HepG2 (cell line): ENCODE results near the gene PSORS1C2. TPM values are rescaled to one million over a fixed set of nuclear protein-coding genes. Genes with fewer than 3 reads are reported as not detected.

ENCODE experiments used
- ATAC-seq: fragments of 200-7000 bp; cut with Tn5 transposase; 3 replicates; pipeline ENCODE4 v1.9.1; 2020; ENCODE audit warnings: mild to moderate bottlenecking, moderate library complexity
- BruUV-seq: library from RNA; stranded (reverse); fragments of 400-500 nt; replicated peaks from 2 replicates; lab custom pipeline; 2021; lab: Mats Ljungman, UMichigan
- CTCF ChIA-PET: fragments of 300-600 bp; formaldehyde crosslinking; extraction: SDS; loops from one replicate; lab custom pipeline; 2021; ENCODE audit warnings: low total read pairs, inconsistent platforms, low intra/inter-chr PET ratio; lab: Yijun Ruan, JAX
- POLR2A ChIA-PET: fragments of 350-600 bp; sonication (Branson Sonifier 250); formaldehyde crosslinking; loops from one replicate; lab custom pipeline; 2020; ENCODE audit warnings: antibody characterized with exemption, inconsistent platforms; lab: Yijun Ruan, JAX
- DNase-seq: peaks from one replicate; pipeline ENCODE4 v3.0.0-alpha.2; 2015; ENCODE audit warnings: low spot score
- FAIRE-seq: peaks from 3 replicates; lab custom pipeline; 2011; peaks lifted over from hg19 to GRCh38; lab: Jason Lieb, UNC
- H2AFZ ChIP-seq: one replicate; pipeline ENCODE4 v1.6.1; 2011; ENCODE audit warnings: low read length, inconsistent platforms
- H3K27ac ChIP-seq: fragments of 300-600 bp; 3 replicates; pipeline ENCODE4 v1.8.0; 2011; ENCODE audit warnings: mixed run types, mild to moderate bottlenecking, mixed read lengths, low read length, inconsistent platforms; ENCODE audit not compliant: insufficient read depth; ENCODE audit errors: extremely low read length
- H3K27me3 ChIP-seq, 2 experiments: fragments of 200-600 bp in 1 of 2; 2 replicates in 1 of 2; 3 replicates in 1 of 2; pipeline versions ENCODE4 v1.6.0 to v1.8.0; 2011; ENCODE audit warnings: low read length in 2 of 2, mild to moderate bottlenecking in 2 of 2, moderate library complexity in 2 of 2, inconsistent platforms in 1 of 2; ENCODE audit not compliant: insufficient read depth in 2 of 2, control insufficient read depth in 1 of 2
- H3K36me3 ChIP-seq, 2 experiments: fragments of 200-600 bp in 1 of 2; replicated peaks in 1 of 2; 2 replicates in 1 of 2; 3 replicates in 1 of 2; pipeline versions ENCODE4 v1.5.1 to v1.8.0; 2011; ENCODE audit warnings: low read length in 2 of 2, inconsistent platforms in 1 of 2; ENCODE audit not compliant: insufficient read depth in 2 of 2, control insufficient read depth in 1 of 2
- H3K4me1 ChIP-seq: 2 replicates; pipeline ENCODE4 v1.5.1; 2012; ENCODE audit warnings: low read length, inconsistent platforms; ENCODE audit not compliant: insufficient read depth
- H3K4me2 ChIP-seq: 2 replicates; pipeline ENCODE4 v1.6.0; 2011; ENCODE audit warnings: low read depth, low read length, inconsistent platforms
- H3K4me3 ChIP-seq, 3 experiments: fragments of 200-600 bp in 1 of 3; sonication (generic), shearing (Covaris generic) in 1 of 3; replicated peaks in 1 of 3; 2 replicates each; pipeline ENCODE4 v1.5.1; 2011 to 2016; ENCODE audit warnings: low read length in 3 of 3, inconsistent platforms in 2 of 3, low read depth in 2 of 3, mild to moderate bottlenecking in 2 of 3, control low read depth in 1 of 3, mixed read lengths in 1 of 3; ENCODE audit not compliant: insufficient read depth in 1 of 3
- H3K79me2 ChIP-seq: one replicate; pipeline ENCODE4 v1.6.1; 2011; ENCODE audit warnings: low read length, inconsistent platforms; ENCODE audit not compliant: insufficient read depth
- H3K9ac ChIP-seq: 2 replicates; pipeline ENCODE4 v1.6.0; 2011; ENCODE audit warnings: mild to moderate bottlenecking, low read depth, low read length, inconsistent platforms; ENCODE audit not compliant: insufficient read depth
- H3K9me3 ChIP-seq: 2 replicates; pipeline ENCODE4 v1.5.1; 2012; ENCODE audit warnings: mild to moderate bottlenecking, low read length
- H4K20me1 ChIP-seq: 2 replicates; pipeline ENCODE4 v1.6.0; 2011; ENCODE audit warnings: inconsistent platforms, mild to moderate bottlenecking, low read length, moderate library complexity; ENCODE audit not compliant: insufficient read depth
- ARID4A ChIP-seq: sonication (generic); formaldehyde crosslinking; IDR thresholded peaks from 2 replicates; pipeline ENCODE4 v1.5.0; 2020; ENCODE audit warnings: mild to moderate bottlenecking, missing genetic modification reagents, borderline replicate concordance
- FOXJ3 ChIP-seq: sonication (generic); formaldehyde crosslinking; IDR thresholded peaks from 2 replicates; pipeline ENCODE4 v1.4.0; 2020; ENCODE audit warnings: missing genetic modification reagents, mild to moderate bottlenecking, borderline replicate concordance
- HOXA9 ChIP-seq: sonication (generic); formaldehyde crosslinking; IDR thresholded peaks from 2 replicates; pipeline ENCODE4 v1.8.1; 2022; ENCODE audit warnings: missing genetic modification reagents, mild to moderate bottlenecking, moderate library complexity, borderline replicate concordance
- KDM2A ChIP-seq: sonication (generic); formaldehyde crosslinking; IDR thresholded peaks from 2 replicates; pipeline ENCODE4 v1.4.0; 2020; ENCODE audit warnings: low read depth, missing genetic modification reagents, borderline replicate concordance
- MIER3 ChIP-seq: IDR thresholded peaks from 2 replicates; pipeline ENCODE4 v1.6.1; 2016; ENCODE audit warnings: missing compliant biosample characterization, borderline replicate concordance
- NR3C1 ChIP-seq: sonication (generic); formaldehyde crosslinking; IDR thresholded peaks from 2 replicates; pipeline ENCODE4 v1.4.0; 2020; ENCODE audit warnings: missing genetic modification reagents
- SRSF9 ChIP-seq: fragments of 200-400 bp; formaldehyde crosslinking; IDR thresholded peaks from 2 replicates; pipeline ENCODE4 v1.6.1; 2018; ENCODE audit warnings: borderline replicate concordance, mild to moderate bottlenecking, low read depth, low read length; ENCODE audit not compliant: insufficient read depth, poor library complexity, severe bottlenecking
- SSRP1 ChIP-seq: IDR thresholded peaks from 2 replicates; pipeline ENCODE4 v1.6.1; 2016; ENCODE audit warnings: control low read depth
- XBP1 ChIP-seq: sonication (generic); formaldehyde crosslinking; IDR thresholded peaks from 2 replicates; pipeline ENCODE4 v1.5.0; 2020; ENCODE audit warnings: missing genetic modification reagents
- WGBS: methylation state at CpG from one replicate; pipeline ENCODE4 v1.1.6; 2017; ENCODE audit warnings: low lambda C conversion rate; 5-methylcytosine and 5-hydroxymethylcytosine counted together
- in situ Hi-C: cut with HindIII; loops from 2 replicates; pipeline ENCODE4 v1.10.0; 2017; ENCODE audit warnings: low pct_unique_long_range_greater_than_20kb; ENCODE audit not compliant: extremely low pct_ligation_motif_present
- intact Hi-C: fragments of 100-400 bp; cut with micrococcal nuclease; formaldehyde crosslinking; loops from one replicate; pipeline ENCODE4 v1.10.0; 2022; ENCODE audit not compliant: unreplicated experiment
- polyA plus RNA-seq, 8 experiments: library from polyadenylated mRNA; depleted of rRNA in 3 of 8; stranded (reverse) in 7 of 8; unstranded in 1 of 8; fragments of >200 nt; fragmentation: Illumina TruSeq in 4 of 8; extraction: Trizol in 4 of 8; gene quantifications; 2 replicates each; pipeline versions ENCODE4 v1.2.1 to v1.2.3, GENCODE V29; 2011 to 2016; ENCODE audit warnings: low read depth in 4 of 8, missing spikeins in 1 of 8, mixed read lengths in 1 of 8; ENCODE audit not compliant: insufficient read depth in 1 of 8
- total RNA-seq, 5 experiments: library from RNA; depleted of rRNA; stranded (reverse); fragments of >200 nt; fragmentation: Illumina TruSeq; extraction: Trizol; gene quantifications; 2 replicates each; pipeline ENCODE4 v1.2.3, GENCODE V29; 2016; ENCODE audit warnings: low read depth in 1 of 5

Gene PSORS1C2
- total and polyA plus RNA-seq, 2 of the 13 experiments (the other 11 are each of a cell fraction or from before 2014, with no cell fraction given) = not detected

- no peaks in the 10 kb centered on the region for H3K9me3 ChIP-seq
- no peak overlapping the region for H3K4me2 ChIP-seq
- ChIA-PET POLR2A (no interaction called here), CTCF (no interaction called here)
- H2AFZ ChIP-seq = no peak overlapping the region
- peaks cover 3% of the 10 kb centered on the region for H3K79me2 ChIP-seq
- no peaks in the 10 kb centered on the region for H3K27me3 ChIP-seq
- no peaks in the 10 kb centered on the region for H3K4me1 ChIP-seq
- intact Hi-C loops (no loop called here), in situ Hi-C loops (no loop called here)
- H3K27ac ChIP-seq = no peak overlapping the region
- TF ChIP-seq MIER3 (CRISPR knock-in tag) (no peak), FOXJ3 (CRISPR knock-in tag) (no peak), SSRP1 (CRISPR knock-in tag) (no peak), XBP1 (CRISPR knock-in tag) (no peak), KDM2A (no peak), HOXA9 (CRISPR knock-in tag) (no peak), SRSF9 (no peak), NR3C1 (CRISPR knock-in tag) (no peak), ARID4A (CRISPR knock-in tag) (no peak)
- WGBS = 71% methylated on average over 5 of the region's 5 CpGs
- BruUV-seq = no TSS peak
- H4K20me1 ChIP-seq = no peaks in the 10 kb centered on the region; the same call in 1 of the 2 replicates
- H3K36me3 ChIP-seq = peaks cover 10 to 42% of the 10 kb centered on the region in 2 experiments
- no peak for FAIRE-seq
- no peak for DNase-seq
- H3K4me3 ChIP-seq = no peak overlapping the region
- H3K9ac ChIP-seq = no peak overlapping the region
- ATAC-seq = no peak
These were observed 34.1 kb upstream of the PSORS1C2 start for GRCh38 chr6:31172973-31173384.
